GM23248 (cell line): ENCODE data around the gene HYLS1. TPM values are rescaled to one million over a fixed set of nuclear protein-coding genes. Genes with fewer than 3 reads are reported as not detected.
"Not testable (repeated sequence)": the region's sequence is repeated elsewhere in the genome, so short reads cannot be mapped to it uniquely, and the experiment has no call there.

ENCODE experiments used
- DNase-seq: peaks from one replicate; pipeline ENCODE4 v3.0.0-alpha.2; 2015
- H2AFZ ChIP-seq: fragments of 200-600 bp; sonication (generic); 2 replicates; pipeline ENCODE4 v1.6.1; 2016; ENCODE audit warnings: antibody characterized with exemption
- H3F3A ChIP-seq: fragments of 200-600 bp; sonication (generic); 2 replicates; pipeline ENCODE4 v1.6.1; 2016; ENCODE audit warnings: mild to moderate bottlenecking, antibody characterized with exemption, mixed run types; ENCODE audit not compliant: insufficient read depth
- H3K27ac ChIP-seq: fragments of 200-600 bp; sonication (generic); 2 replicates; pipeline ENCODE4 v1.5.1; 2016; ENCODE audit warnings: mild to moderate bottlenecking
- H3K27me3 ChIP-seq: fragments of 200-600 bp; sonication (generic); replicated peaks from 2 replicates; pipeline ENCODE4 v1.6.1; 2016; ENCODE audit warnings: mild to moderate bottlenecking; ENCODE audit not compliant: insufficient read depth
- H3K36me3 ChIP-seq: fragments of 200-600 bp; sonication (generic); 2 replicates; pipeline ENCODE4 v1.6.1; 2016; ENCODE audit warnings: low read depth, mild to moderate bottlenecking
- H3K4me1 ChIP-seq: fragments of 200-600 bp; sonication (generic); 2 replicates; pipeline ENCODE4 v1.6.1; 2016; ENCODE audit warnings: mild to moderate bottlenecking; ENCODE audit not compliant: insufficient read depth
- H3K4me2 ChIP-seq: fragments of 200-600 bp; sonication (generic); one replicate; pipeline ENCODE4 v1.6.1; 2016; ENCODE audit warnings: mild to moderate bottlenecking; ENCODE audit not compliant: unreplicated experiment
- H3K4me3 ChIP-seq: fragments of 200-600 bp; sonication (generic); 2 replicates; pipeline ENCODE4 v1.5.1; 2016; ENCODE audit warnings: mild to moderate bottlenecking
- H3K79me2 ChIP-seq: fragments of 200-600 bp; sonication (generic); 2 replicates; pipeline ENCODE4 v1.6.1; 2016; ENCODE audit warnings: mild to moderate bottlenecking; ENCODE audit not compliant: insufficient read depth
- H3K9ac ChIP-seq: fragments of 200-600 bp; sonication (generic); 2 replicates; pipeline ENCODE4 v1.6.1; 2016; ENCODE audit warnings: mild to moderate bottlenecking
- H3K9me2 ChIP-seq: fragments of 200-600 bp; sonication (generic); 2 replicates; pipeline ENCODE4 v1.6.1; 2016; ENCODE audit warnings: mixed run types, mild to moderate bottlenecking, moderate library complexity; ENCODE audit not compliant: insufficient read depth
- H3K9me3 ChIP-seq: fragments of 200-600 bp; sonication (generic); one replicate; pipeline ENCODE4 v1.6.1; 2017; ENCODE audit warnings: low read depth
- H4K20me1 ChIP-seq: fragments of 200-600 bp; sonication (generic); 2 replicates; pipeline ENCODE4 v1.6.0; 2016; ENCODE audit not compliant: insufficient read depth
- EZH2 ChIP-seq: fragments of 200-600 bp; sonication (generic); IDR thresholded peaks from 2 replicates; pipeline ENCODE4 v1.6.1; 2018; ENCODE audit warnings: antibody characterized with exemption, mild to moderate bottlenecking; ENCODE audit not compliant: insufficient read depth, poor library complexity, severe bottlenecking
- EZH2phosphoT487 ChIP-seq: fragments of 200-600 bp; sonication (generic); IDR thresholded peaks from 2 replicates; pipeline ENCODE4 v1.6.1; 2018; ENCODE audit warnings: antibody characterized with exemption, moderate library complexity, mild to moderate bottlenecking, low read depth; ENCODE audit not compliant: insufficient read depth
- WGBS, 2 experiments: methylation state at CpG; one replicate each; pipeline ENCODE4 v1.1.6; 2015 to 2017; ENCODE audit warnings: low lambda C conversion rate in 2 of 2, low coverage in 1 of 2; ENCODE audit errors: missing lambda C conversion rate in 2 of 2; 5-methylcytosine and 5-hydroxymethylcytosine counted together
- in situ Hi-C: fragments of 300-500 bp; cut with MboI; formaldehyde crosslinking; loops from 2 replicates; pipeline ENCODE4 v1.15.0; 2020
- polyA plus RNA-seq: library from polyadenylated mRNA; unstranded; fragments of >200 nt; fragmentation: Nextera tagmentation; extraction: Ambion mirVana; gene quantifications from 2 replicates; pipeline ENCODE4 v1.2.1, GENCODE V29; 2016
- total RNA-seq: library from RNA; depleted of rRNA; stranded (reverse); fragments of >200 nt; shearing (Covaris generic); gene quantifications from 2 replicates; pipeline ENCODE4 v1.2.3, GENCODE V29; 2014; rRNA removed

HYLS1 gene
- total RNA-seq (4.6 and 6.2 TPM in 2 replicates), polyA plus RNA-seq (11.7 and 13.0 TPM in 2 replicates)

GRCh38 chr11:125887373-125888324 lies at the start of gene HYLS1:
Gene HYLS1, plus strand, starts transcription at chr11:125887668. Its CDS starts 11,701 bp downstream, at chr11:125899369.
- Histone ChIP-seq H3F3A (peaks cover 37% of the 10 kb centered on the region), H3K9ac (peak within 1 kb of the TSS; percentile 85), H3K4me1 (peaks cover 24% of the 10 kb centered on the region), H3K27me3 (no peaks in the 10 kb centered on the region), H3K4me2 (peak within 1 kb of the TSS; percentile 74), H3K36me3 (no peaks in the 10 kb centered on the region), H2AFZ (peak within 1 kb of the TSS; percentile 84), H3K4me3 (peak within 1 kb of the TSS; percentile 79), H3K9me3 (no peaks in the 10 kb centered on the region), H4K20me1 (peaks cover 4% of the 10 kb centered on the region; the same call in 1 of the 2 replicates), H3K79me2 (peaks cover 37% of the 10 kb centered on the region), H3K27ac (peak within 1 kb of the TSS; percentile 78), H3K9me2 (no peaks in the 10 kb centered on the region)
- WGBS, 2 experiments, result 1% methylated on average over 59 to 86 of the region's 91 CpGs
- peak; percentile 98 for DNase-seq
- TF ChIP-seq EZH2phosphoT487, result no peak
- no peak for TF ChIP-seq EZH2
- in situ Hi-C loops, result no loop called here

GRCh38 chr11:125842321-125842948 lies 45.0 kb upstream of the HYLS1 start:
- Histone ChIP-seq H3K27me3 (no peaks in the 10 kb centered on the region), H3K79me2 (no peaks in the 10 kb centered on the region), H3K9me3 (no peaks in the 10 kb centered on the region), H2AFZ (no peak overlapping the region), H3K9me2 (no peaks in the 10 kb centered on the region), H3F3A (no peaks in the 10 kb centered on the region), H3K4me3 (no peak overlapping the region), H3K4me1 (no peaks in the 10 kb centered on the region), H3K4me2 (no peak overlapping the region), H4K20me1 (no peaks in the 10 kb centered on the region), H3K36me3 (no peaks in the 10 kb centered on the region), H3K9ac (no peak overlapping the region), H3K27ac (no peak overlapping the region)
- TF ChIP-seq EZH2 (no peak), EZH2phosphoT487 (no peak)
- in situ Hi-C loops, result no loop called here
- DNase-seq, result no peak
- WGBS, 2 experiments, result 58 to 63% methylated on average over 3 of the region's 3 CpGs

GRCh38 chr11:125846188-125846587 lies 41.3 kb upstream of the HYLS1 start:
- no peaks in the 10 kb centered on the region for H3K27me3 ChIP-seq
- no peak for DNase-seq
- no peak overlapping the region for H3K9ac ChIP-seq
- H2AFZ ChIP-seq, result no peak overlapping the region
- no peaks in the 10 kb centered on the region for H3K79me2 ChIP-seq
- H4K20me1 ChIP-seq, result no peaks in the 10 kb centered on the region
- no peaks in the 10 kb centered on the region for H3K9me3 ChIP-seq
- no peaks in the 10 kb centered on the region for H3K4me1 ChIP-seq
- H3K36me3 ChIP-seq, result no peaks in the 10 kb centered on the region
- no peaks in the 10 kb centered on the region for H3K9me2 ChIP-seq
- in situ Hi-C loops, result no loop called here
- H3K27ac ChIP-seq, result no peak overlapping the region
- no peak overlapping the region for H3K4me3 ChIP-seq
- no peaks in the 10 kb centered on the region for H3F3A ChIP-seq
- no peak overlapping the region for H3K4me2 ChIP-seq
- TF ChIP-seq EZH2 (no peak), EZH2phosphoT487 (no peak)

GRCh38 chr11:125857670-125858069 lies 29.8 kb upstream of the HYLS1 start:
- H4K20me1 ChIP-seq, in situ Hi-C loops, H3K4me1 ChIP-seq, H3K4me3 ChIP-seq, H3K27me3 ChIP-seq, H3K9me2 ChIP-seq, DNase-seq, H3K27ac ChIP-seq, H3F3A ChIP-seq, H3K9ac ChIP-seq, H2AFZ ChIP-seq, H3K9me3 ChIP-seq, H3K4me2 ChIP-seq, H3K36me3 ChIP-seq, H3K79me2 ChIP-seq: not testable (repeated sequence)
- WGBS, 2 experiments, result 78 to 82% methylated on average over 9 of the region's 9 CpGs

GRCh38 chr11:125862786-125863185 lies 24.7 kb upstream of the HYLS1 start:
- H3K27me3 ChIP-seq, in situ Hi-C loops, H3K9ac ChIP-seq, H3K9me3 ChIP-seq, H3K36me3 ChIP-seq, H3K4me3 ChIP-seq, H3K4me2 ChIP-seq, H2AFZ ChIP-seq, H4K20me1 ChIP-seq, H3K27ac ChIP-seq, H3K4me1 ChIP-seq, DNase-seq, H3K79me2 ChIP-seq, H3K9me2 ChIP-seq, H3F3A ChIP-seq: not testable (repeated sequence)
- 95 to 98% methylated on average over 8 to 20 of the region's 33 CpGs for WGBS, 2 experiments

- H3K9me2 ChIP-seq, H3K36me3 ChIP-seq, H3K4me1 ChIP-seq, in situ Hi-C loops, H2AFZ ChIP-seq, H3K79me2 ChIP-seq, H3K4me2 ChIP-seq, H3K4me3 ChIP-seq, H4K20me1 ChIP-seq, H3K9me3 ChIP-seq, H3K9ac ChIP-seq, DNase-seq, H3F3A ChIP-seq, H3K27me3 ChIP-seq, H3K27ac ChIP-seq: not testable (repeated sequence)
- WGBS, 2 experiments, result 78 to 90% methylated on average over 4 of the region's 4 CpGs
These were observed 22.1 kb upstream of the HYLS1 start for GRCh38 chr11:125865354-125865753.
